Measurements from ENCODE around the gene MAP4K4.

Gene MAP4K4

DNA sequence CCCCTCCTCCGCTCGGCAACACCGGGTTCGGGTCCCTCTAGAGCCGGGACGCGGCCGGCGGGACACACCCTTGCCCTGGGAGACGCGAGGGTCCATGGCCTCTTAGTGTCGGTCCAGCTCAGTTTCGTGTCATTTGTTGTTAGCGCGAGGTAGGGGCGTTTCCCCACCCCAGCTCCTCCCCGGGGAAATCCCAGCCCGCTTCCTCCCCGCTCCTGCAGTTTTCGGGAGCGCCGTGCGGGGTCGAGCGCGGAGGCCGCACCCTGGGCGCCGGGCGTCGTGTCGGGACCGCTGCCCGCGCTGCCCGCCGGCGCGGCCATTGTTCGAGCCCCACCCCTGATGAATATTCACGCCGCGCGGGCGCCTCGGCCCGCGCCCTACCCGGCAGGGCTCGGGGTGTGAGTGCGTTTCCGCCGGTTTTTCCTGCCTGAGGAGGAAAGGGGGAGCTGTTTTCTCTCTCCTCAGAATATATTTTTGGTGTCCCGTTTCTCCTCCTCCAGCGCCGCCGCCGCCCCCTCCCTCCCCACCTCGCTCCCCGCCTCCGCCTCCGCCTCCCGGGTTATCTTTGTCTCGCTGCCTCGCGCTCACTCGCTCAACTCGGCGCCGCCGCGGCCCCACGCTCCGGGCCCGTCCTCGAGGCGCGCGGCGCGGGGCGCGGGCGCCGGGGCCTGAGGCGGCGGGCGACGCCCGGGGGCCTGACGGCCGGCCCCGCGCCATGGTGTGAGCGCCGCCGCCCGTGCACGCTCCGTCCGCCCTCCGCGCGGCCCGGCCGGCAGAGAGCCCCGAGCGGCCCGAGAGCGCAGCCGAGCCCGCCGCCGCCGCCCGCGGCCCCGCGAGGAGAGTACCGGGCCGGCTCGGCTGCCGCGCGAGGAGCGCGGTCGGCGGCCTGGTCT is at the start of gene MAP4K4:
Gene MAP4K4, plus strand, starts transcription at position 584 of the 890 bp plus-strand sequence. CDS start 374 bp downstream, outside the sequence.
- H3K9me3 ChIP-seq = no peaks in the 10 kb centered on the region
- no peaks in the 10 kb centered on the region; the same call in 1 of the 2 replicates for H3K36me3 ChIP-seq (replicated peaks)
- H3K27me3 ChIP-seq (ENCODE audit: low read depth) = no peaks in the 10 kb centered on the region
- H3K4me1 ChIP-seq = peaks cover 20% of the 10 kb centered on the region
- in situ Hi-C loops (cut with MboI; ENCODE audit: low sequenced_read_pairs) = no loop called here
- H3K4me3 ChIP-seq = peak within 1 kb of the TSS; percentile 53
- DNase-seq (ENCODE audit: low spot score in 2 of 2) = peak; percentile 78 to 86

GRCh38 chr2:101653469-101653868 is 44.0 kb upstream of the MAP4K4 start:
- H3K9me3 ChIP-seq = no peaks in the 10 kb centered on the region
- H3K36me3 ChIP-seq (replicated peaks) = no peaks in the 10 kb centered on the region
- H3K27me3 ChIP-seq (ENCODE audit: low read depth) = no peaks in the 10 kb centered on the region
- H3K4me1 ChIP-seq = no peaks in the 10 kb centered on the region
- in situ Hi-C loops (cut with MboI; ENCODE audit: low sequenced_read_pairs) = no loop called here
- no peak for DNase-seq (ENCODE audit: low spot score in 2 of 2)
- H3K4me3 ChIP-seq = no peak overlapping the region

DNA sequence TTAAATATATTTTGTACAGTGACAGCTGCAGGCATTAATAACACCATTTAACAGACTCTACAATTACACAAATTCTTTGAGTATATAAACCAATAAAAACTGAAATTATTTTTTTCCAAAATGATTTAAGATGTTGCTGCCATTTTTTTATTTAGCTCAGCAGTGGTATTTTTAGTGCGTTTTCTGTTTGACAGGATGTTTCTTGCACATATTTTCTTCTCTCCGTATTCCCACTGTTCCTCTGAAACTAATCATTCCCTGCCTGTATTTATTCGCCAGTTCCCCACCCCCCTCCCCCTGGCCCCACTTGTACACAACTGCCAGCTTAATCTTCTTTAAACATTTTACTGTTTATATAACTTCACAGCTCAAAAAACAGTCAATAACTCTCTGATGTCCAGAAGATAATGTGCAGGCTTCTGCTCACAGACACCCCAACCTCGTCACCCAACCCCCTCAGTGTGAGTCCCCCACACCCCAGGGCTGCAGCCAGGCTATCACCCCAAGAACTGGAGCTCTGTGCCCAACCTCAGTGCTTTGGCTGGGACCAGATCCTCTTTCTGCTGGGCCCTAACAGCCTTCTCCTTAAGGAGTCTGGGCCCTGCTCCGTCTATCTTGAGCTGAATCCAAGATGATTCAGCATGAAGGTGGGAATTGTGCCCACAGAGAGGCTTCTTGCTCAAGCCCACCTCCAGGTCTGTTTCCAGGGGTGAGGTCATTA is 41.6 kb upstream of the MAP4K4 start:
- DNase-seq (ENCODE audit: low spot score in 2 of 2) = no peak
- H3K4me1 ChIP-seq = no peaks in the 10 kb centered on the region
- in situ Hi-C loops (cut with MboI; ENCODE audit: low sequenced_read_pairs) = no loop called here

DNA sequence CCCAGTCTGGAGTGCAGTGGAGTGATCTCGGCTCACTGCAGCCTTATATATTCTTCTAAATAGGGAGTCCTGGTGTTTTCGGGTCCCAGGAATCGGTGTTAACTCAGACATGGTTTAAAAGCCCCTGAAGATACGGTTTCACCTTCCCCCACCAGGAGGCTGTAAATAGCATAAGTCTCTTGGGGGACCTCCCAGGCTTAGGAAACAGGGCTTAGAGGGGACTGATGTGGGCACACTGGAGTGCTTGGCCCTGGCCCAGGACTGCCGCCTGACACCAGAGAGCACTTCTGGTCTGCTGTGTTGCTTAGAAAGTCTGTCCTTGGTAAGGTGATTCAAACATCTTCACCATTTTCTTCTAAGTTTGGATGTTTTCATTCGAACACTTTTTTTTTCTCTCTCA is 39.7 kb upstream of the MAP4K4 start:
- in situ Hi-C loops (cut with MboI; ENCODE audit: low sequenced_read_pairs) = no loop called here
- Histone ChIP-seq H3K4me1 (no peaks in the 10 kb centered on the region), H3K4me3 (no peak overlapping the region), H3K27me3 (ENCODE audit: low read depth) (no peaks in the 10 kb centered on the region), H3K9me3 (no peaks in the 10 kb centered on the region), H3K36me3 (replicated peaks) (no peaks in the 10 kb centered on the region)
- no peak for DNase-seq (ENCODE audit: low spot score in 2 of 2)

More for the DNA sequence above, 41.6 kb upstream of the MAP4K4 start:
- no peaks in the 10 kb centered on the region for H3K9me3 ChIP-seq
- no peak overlapping the region for H3K4me3 ChIP-seq
- H3K36me3 ChIP-seq (replicated peaks) = no peaks in the 10 kb centered on the region
- no peaks in the 10 kb centered on the region for H3K27me3 ChIP-seq (ENCODE audit: low read depth)

DNA sequence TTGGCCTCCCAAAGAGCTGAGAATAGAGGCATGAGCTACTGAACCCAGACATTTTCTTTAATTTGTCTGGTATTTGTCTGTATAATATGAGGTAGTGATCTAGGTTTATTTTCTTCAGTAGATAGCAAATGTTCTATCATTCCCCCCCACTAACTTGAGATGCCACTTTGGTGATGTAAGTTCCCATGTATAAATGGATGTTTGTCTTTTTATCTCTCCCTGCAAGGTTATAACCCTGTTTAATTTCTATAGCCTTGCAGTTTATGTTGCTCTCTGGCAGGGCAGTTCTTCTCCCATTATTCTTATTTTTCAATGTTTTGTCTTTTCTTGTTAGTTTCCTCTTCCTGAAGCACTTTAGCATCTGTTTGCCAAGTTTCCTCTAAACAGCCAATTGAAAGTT is 39.1 kb upstream of the MAP4K4 start:
- no peak for DNase-seq (ENCODE audit: low spot score in 2 of 2)
- in situ Hi-C loops (cut with MboI; ENCODE audit: low sequenced_read_pairs) = no loop called here
- H3K9me3 ChIP-seq = no peaks in the 10 kb centered on the region
- H3K27me3 ChIP-seq (ENCODE audit: low read depth) = no peaks in the 10 kb centered on the region
- no peaks in the 10 kb centered on the region for H3K4me1 ChIP-seq
- H3K36me3 ChIP-seq (replicated peaks) = no peaks in the 10 kb centered on the region
- no peak overlapping the region for H3K4me3 ChIP-seq

DNA sequence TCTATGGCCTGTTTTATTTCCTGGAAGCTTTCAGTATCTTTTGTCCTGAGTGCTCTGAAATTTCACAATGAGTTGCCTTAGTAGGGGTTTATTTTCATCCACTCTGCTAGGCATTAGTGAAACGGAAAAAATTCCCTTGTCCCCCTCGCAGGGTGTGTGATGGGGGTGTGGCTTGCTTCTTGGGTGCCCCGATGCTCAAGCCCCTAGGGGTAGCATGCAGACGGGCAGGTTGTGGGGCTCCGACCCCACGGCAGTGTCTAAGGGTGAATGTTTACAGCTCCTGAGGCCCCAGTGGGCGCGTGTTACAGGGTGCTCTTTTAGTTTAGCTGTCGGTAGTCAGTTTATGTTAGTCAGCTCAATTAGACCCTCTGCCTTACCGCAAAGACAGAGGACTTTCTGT is 32.2 kb upstream of the MAP4K4 start:
- no peaks in the 10 kb centered on the region for H3K9me3 ChIP-seq
- no peaks in the 10 kb centered on the region for H3K27me3 ChIP-seq (ENCODE audit: low read depth)
- in situ Hi-C loops (cut with MboI; ENCODE audit: low sequenced_read_pairs) = no loop called here
- H3K4me1 ChIP-seq = no peaks in the 10 kb centered on the region
- H3K36me3 ChIP-seq (replicated peaks) = no peaks in the 10 kb centered on the region
- no peak for DNase-seq (ENCODE audit: low spot score in 2 of 2)
- no peak overlapping the region for H3K4me3 ChIP-seq

GRCh38 chr2:101667823-101668222 is 29.7 kb upstream of the MAP4K4 start:
- Histone ChIP-seq H3K9me3 (no peaks in the 10 kb centered on the region; the same call in 1 of the 2 replicates), H3K27me3 (ENCODE audit: low read depth) (no peaks in the 10 kb centered on the region), H3K36me3 (replicated peaks) (no peaks in the 10 kb centered on the region), H3K4me3 (no peak overlapping the region), H3K4me1 (no peaks in the 10 kb centered on the region; the same call in 1 of the 2 replicates)
- in situ Hi-C loops (cut with MboI; ENCODE audit: low sequenced_read_pairs) = no loop called here
- no peak for DNase-seq (ENCODE audit: low spot score in 2 of 2)

DNA sequence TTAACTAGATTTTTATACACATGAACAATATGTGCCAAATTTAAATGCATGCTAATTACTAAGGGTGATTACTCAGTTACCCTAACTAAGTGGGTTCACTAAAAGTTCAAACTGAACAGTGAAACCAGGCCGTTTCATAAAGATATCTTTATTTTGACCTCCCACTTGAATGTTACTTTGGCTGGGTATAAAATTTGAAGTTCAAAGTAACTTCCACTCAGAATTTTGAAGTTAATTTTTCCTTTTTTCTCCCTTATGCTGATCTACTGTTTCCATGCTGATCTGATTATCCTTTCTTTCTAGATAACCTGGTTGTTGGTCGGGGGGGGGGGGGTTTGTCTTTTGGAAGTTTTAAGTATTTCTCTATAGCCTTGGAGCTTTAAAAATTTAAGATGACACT is 25.5 kb upstream of the MAP4K4 start:
- H3K4me1 ChIP-seq = no peaks in the 10 kb centered on the region; the same call in 1 of the 2 replicates
- H3K36me3 ChIP-seq (replicated peaks) = no peaks in the 10 kb centered on the region
- in situ Hi-C loops (cut with MboI; ENCODE audit: low sequenced_read_pairs) = no loop called here
- H3K27me3 ChIP-seq (ENCODE audit: low read depth) = no peaks in the 10 kb centered on the region
- no peaks in the 10 kb centered on the region; the same call in 1 of the 2 replicates for H3K9me3 ChIP-seq
- H3K4me3 ChIP-seq = no peak overlapping the region
- no peak for DNase-seq (ENCODE audit: low spot score in 2 of 2)

GRCh38 chr2:101673920-101674319 is 23.6 kb upstream of the MAP4K4 start:
- H3K4me3 ChIP-seq = no peak overlapping the region
- no peak for DNase-seq (ENCODE audit: low spot score in 2 of 2)
- H3K4me1 ChIP-seq = no peaks in the 10 kb centered on the region; the same call in 1 of the 2 replicates
- H3K27me3 ChIP-seq (ENCODE audit: low read depth) = no peaks in the 10 kb centered on the region
- no peaks in the 10 kb centered on the region for H3K36me3 ChIP-seq (replicated peaks)
- in situ Hi-C loops (cut with MboI; ENCODE audit: low sequenced_read_pairs) = no loop called here
- no peaks in the 10 kb centered on the region; the same call in 1 of the 2 replicates for H3K9me3 ChIP-seq

DNA sequence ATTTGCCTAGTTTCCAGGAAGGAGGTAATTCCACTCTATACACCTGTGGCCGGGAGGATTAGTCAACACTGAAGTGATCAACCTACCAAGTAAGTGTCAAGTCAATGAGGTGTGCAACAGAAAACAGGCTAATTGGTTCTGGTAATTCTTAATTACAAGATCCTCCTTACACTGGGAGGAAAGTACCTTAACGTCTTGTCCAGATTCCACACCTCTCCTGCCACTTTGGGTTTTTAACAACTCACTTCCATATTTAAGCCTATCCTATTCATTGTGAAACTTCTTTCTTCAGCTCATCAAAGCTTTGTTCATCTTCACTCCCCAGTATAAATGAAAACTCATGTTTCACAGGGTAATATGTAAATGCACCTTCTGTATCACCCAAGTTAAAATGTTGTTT is 22.0 kb upstream of the MAP4K4 start:
- H3K9me3 ChIP-seq = no peaks in the 10 kb centered on the region; the same call in 1 of the 2 replicates
- DNase-seq (ENCODE audit: low spot score in 2 of 2) = no peak
- H3K4me3 ChIP-seq = no peak overlapping the region
- H3K27me3 ChIP-seq (ENCODE audit: low read depth) = no peaks in the 10 kb centered on the region
- in situ Hi-C loops (cut with MboI; ENCODE audit: low sequenced_read_pairs) = no loop called here
- H3K4me1 ChIP-seq = no peaks in the 10 kb centered on the region; the same call in 1 of the 2 replicates
- H3K36me3 ChIP-seq (replicated peaks) = no peaks in the 10 kb centered on the region

- no peaks in the 10 kb centered on the region; the same call in 1 of the 2 replicates for H3K4me1 ChIP-seq
- no peak overlapping the region for H3K4me3 ChIP-seq
- no peaks in the 10 kb centered on the region for H3K36me3 ChIP-seq (replicated peaks)
- no peak for DNase-seq (ENCODE audit: low spot score in 2 of 2)
- H3K27me3 ChIP-seq (ENCODE audit: low read depth) = no peaks in the 10 kb centered on the region
- in situ Hi-C loops (cut with MboI; ENCODE audit: low sequenced_read_pairs) = no loop called here
- no peaks in the 10 kb centered on the region; the same call in 1 of the 2 replicates for H3K9me3 ChIP-seq
These were observed 20.8 kb upstream of the MAP4K4 start for GRCh38 chr2:101676674-101677073.

- H3K4me3 ChIP-seq = no peak overlapping the region
- in situ Hi-C loops (cut with MboI; ENCODE audit: low sequenced_read_pairs) = no loop called here
- no peaks in the 10 kb centered on the region for H3K27me3 ChIP-seq (ENCODE audit: low read depth)
- no peaks in the 10 kb centered on the region for H3K36me3 ChIP-seq (replicated peaks)
- no peaks in the 10 kb centered on the region for H3K9me3 ChIP-seq
- H3K4me1 ChIP-seq = no peaks in the 10 kb centered on the region; the same call in 1 of the 2 replicates
- DNase-seq (ENCODE audit: low spot score in 2 of 2) = no peak
These were observed 19.8 kb upstream of the MAP4K4 start for GRCh38 chr2:101677658-101678057.

- DNase-seq (ENCODE audit: low spot score in 2 of 2) = no peak
- Histone ChIP-seq H3K36me3 (replicated peaks) (no peaks in the 10 kb centered on the region), H3K9me3 (no peaks in the 10 kb centered on the region), H3K4me1 (no peaks in the 10 kb centered on the region), H3K4me3 (no peak overlapping the region), H3K27me3 (ENCODE audit: low read depth) (no peaks in the 10 kb centered on the region)
- in situ Hi-C loops (cut with MboI; ENCODE audit: low sequenced_read_pairs) = no loop called here
These were observed 19.1 kb upstream of the MAP4K4 start for GRCh38 chr2:101678379-101678778.
